ENCODE results near the gene RBM18.

DNA sequence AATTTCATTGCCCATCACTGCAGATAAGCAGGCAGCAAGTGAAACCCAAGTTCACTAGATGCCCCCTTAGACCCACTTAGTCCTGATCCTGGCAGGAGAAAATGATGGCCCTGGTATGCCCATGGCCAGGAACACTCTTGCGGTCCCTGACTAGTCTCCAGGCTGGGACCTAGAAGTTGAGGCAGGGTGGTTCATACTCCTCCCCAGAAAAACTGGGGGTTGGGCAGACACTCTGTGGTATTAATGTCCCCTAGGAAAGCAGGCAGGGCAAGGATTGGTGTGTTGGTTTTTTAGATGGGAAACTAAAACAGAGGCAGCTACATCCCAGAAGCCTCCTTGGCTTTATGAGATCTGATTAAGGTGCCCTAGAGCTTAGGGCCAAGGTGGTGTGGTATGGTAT lies 49.0 kb downstream of the RBM18 start:
- TF ChIP-seq, protein P1, sequence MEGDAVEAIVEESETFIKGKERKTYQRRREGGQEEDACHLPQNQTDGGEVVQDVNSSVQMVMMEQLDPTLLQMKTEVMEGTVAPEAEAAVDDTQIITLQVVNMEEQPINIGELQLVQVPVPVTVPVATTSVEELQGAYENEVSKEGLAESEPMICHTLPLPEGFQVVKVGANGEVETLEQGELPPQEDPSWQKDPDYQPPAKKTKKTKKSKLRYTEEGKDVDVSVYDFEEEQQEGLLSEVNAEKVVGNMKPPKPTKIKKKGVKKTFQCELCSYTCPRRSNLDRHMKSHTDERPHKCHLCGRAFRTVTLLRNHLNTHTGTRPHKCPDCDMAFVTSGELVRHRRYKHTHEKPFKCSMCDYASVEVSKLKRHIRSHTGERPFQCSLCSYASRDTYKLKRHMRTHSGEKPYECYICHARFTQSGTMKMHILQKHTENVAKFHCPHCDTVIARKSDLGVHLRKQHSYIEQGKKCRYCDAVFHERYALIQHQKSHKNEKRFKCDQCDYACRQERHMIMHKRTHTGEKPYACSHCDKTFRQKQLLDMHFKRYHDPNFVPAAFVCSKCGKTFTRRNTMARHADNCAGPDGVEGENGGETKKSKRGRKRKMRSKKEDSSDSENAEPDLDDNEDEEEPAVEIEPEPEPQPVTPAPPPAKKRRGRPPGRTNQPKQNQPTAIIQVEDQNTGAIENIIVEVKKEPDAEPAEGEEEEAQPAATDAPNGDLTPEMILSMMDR (IDR thresholded peaks at IDR 0.05; ENCODE audit: low read length) = no peak
- TF ChIP-seq EZH2 (IDR thresholded peaks at IDR 0.05; ENCODE audit: borderline replicate concordance, low read length) = no peak
